ENCODE results near the gene ADAMTS3.

GRCh38 chr4:72424006-72424405 lies 145.0 kb downstream of the ADAMTS3 start:
- TF ChIP-seq CTCF (IDR thresholded peaks at IDR 0.05) (no peak), RAD21 (conservative IDR thresholded peaks at IDR 0.05 in 1 of 2, IDR thresholded peaks at IDR 0.05 in 1 of 2) (no peak), JUN (IDR thresholded peaks at IDR 0.05) (no peak), HMGXB4 (CRISPR knock-in tag; IDR thresholded peaks at IDR 0.05; ENCODE audit: borderline replicate concordance) (no peak), EP300 (IDR thresholded peaks at IDR 0.05) (no peak), TP53 (CRISPR knock-in tag; IDR thresholded peaks at IDR 0.05) (no peak), RCOR1 (IDR thresholded peaks at IDR 0.05; ENCODE audit: low read depth, low read length) (no peak), MAX (IDR thresholded peaks at IDR 0.05) (no peak)
